Measurements from ENCODE around the gene RNF44.

DNA sequence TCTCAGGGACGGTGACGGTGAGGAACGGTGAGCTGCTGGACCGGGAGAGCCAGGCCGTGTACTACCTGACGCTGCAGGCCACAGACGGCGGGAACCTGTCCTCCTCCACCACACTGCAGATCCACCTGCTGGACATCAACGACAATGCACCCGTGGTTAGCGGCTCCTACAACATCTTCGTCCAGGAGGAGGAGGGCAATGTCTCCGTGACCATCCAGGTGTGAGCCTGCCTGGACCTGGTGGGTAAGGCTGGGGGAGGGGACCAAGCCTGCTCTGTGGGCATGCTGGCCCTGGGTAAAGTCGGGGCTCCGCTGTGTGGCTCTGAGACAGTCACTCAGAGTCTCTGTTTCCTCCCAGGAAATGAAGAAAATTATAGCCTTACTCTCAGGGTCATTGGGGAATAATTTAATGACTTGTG lies 41.2 kb upstream of the RNF44 start:
- TF ChIP-seq EZH2phosphoT487 (IDR thresholded peaks at IDR 0.05; ENCODE audit: low read depth, severe bottlenecking, unreplicated experiment), result no peak
- TF ChIP-seq, protein P1, sequence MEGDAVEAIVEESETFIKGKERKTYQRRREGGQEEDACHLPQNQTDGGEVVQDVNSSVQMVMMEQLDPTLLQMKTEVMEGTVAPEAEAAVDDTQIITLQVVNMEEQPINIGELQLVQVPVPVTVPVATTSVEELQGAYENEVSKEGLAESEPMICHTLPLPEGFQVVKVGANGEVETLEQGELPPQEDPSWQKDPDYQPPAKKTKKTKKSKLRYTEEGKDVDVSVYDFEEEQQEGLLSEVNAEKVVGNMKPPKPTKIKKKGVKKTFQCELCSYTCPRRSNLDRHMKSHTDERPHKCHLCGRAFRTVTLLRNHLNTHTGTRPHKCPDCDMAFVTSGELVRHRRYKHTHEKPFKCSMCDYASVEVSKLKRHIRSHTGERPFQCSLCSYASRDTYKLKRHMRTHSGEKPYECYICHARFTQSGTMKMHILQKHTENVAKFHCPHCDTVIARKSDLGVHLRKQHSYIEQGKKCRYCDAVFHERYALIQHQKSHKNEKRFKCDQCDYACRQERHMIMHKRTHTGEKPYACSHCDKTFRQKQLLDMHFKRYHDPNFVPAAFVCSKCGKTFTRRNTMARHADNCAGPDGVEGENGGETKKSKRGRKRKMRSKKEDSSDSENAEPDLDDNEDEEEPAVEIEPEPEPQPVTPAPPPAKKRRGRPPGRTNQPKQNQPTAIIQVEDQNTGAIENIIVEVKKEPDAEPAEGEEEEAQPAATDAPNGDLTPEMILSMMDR (IDR thresholded peaks at IDR 0.05; ENCODE audit: poor library complexity), result peak; percentile 57
- no peak for TF ChIP-seq EZH2 (IDR thresholded peaks at IDR 0.05; ENCODE audit: borderline replicate concordance)

Data from hepatocyte (in vitro differentiated cells).